A549 (cell line): Measurements from ENCODE around the gene MAOB.

Source experiments
- BHLHE40 ChIP-seq: IDR thresholded peaks from 2 replicates; pipeline ENCODE4 v1.6.1; 2012; ENCODE audit warnings: low read depth, low read length, inconsistent platforms
- CTCF ChIP-seq: fragments of >200 bp; sonication (Bioruptor Twin); formaldehyde crosslinking; IDR thresholded peaks from 3 replicates; pipeline ENCODE4 v1.5.1; 2016
- FOSL2 ChIP-seq, 2 experiments: fragments of 450-650 bp in 1 of 2; fragments of >200 bp in 1 of 2; sonication (Bioruptor Twin) in 1 of 2; formaldehyde crosslinking; IDR thresholded peaks; 2 replicates each; pipeline versions ENCODE4 v1.5.0 to v1.6.1; 2016 to 2020; ENCODE audit warnings: mild to moderate bottlenecking in 1 of 2, moderate library complexity in 1 of 2
- POLR2A ChIP-seq: IDR thresholded peaks from 2 replicates; pipeline ENCODE4 v1.6.1; 2012; ENCODE audit warnings: mild to moderate bottlenecking, low read length
- POLR2AphosphoS2 ChIP-seq: conservative IDR thresholded peaks from 2 replicates; pipeline ENCODE4 v1.6.1; 2012; ENCODE audit warnings: low read length, improper control_type of control experiment, inconsistent platforms
- RAD21 ChIP-seq, 2 experiments: fragments of >200 bp in 1 of 2; sonication (Bioruptor Twin) in 1 of 2; formaldehyde crosslinking in 1 of 2; IDR thresholded peaks in 1 of 2; conservative IDR thresholded peaks in 1 of 2; 2 replicates in 1 of 2; 3 replicates in 1 of 2; pipeline ENCODE4 v1.6.1; 2012 to 2018; ENCODE audit warnings: inconsistent platforms in 1 of 2
- REST ChIP-seq: fragments of 200-600 bp; sonication (generic); IDR thresholded peaks from 2 replicates; pipeline ENCODE4 v1.6.1; 2016; ENCODE audit warnings: antibody characterized with exemption, mild to moderate bottlenecking, moderate library complexity
- RFX5 ChIP-seq: fragments of 450-650 bp; IDR thresholded peaks from 2 replicates; pipeline ENCODE4 v1.7.1; 2014; ENCODE audit warnings: antibody characterized with exemption, mild to moderate bottlenecking, moderate library complexity
- RNF2 ChIP-seq: fragments of 200-600 bp; sonication (generic); IDR thresholded peaks from 2 replicates; pipeline ENCODE4 v1.6.1; 2016; ENCODE audit warnings: low read depth, mild to moderate bottlenecking, antibody characterized with exemption, moderate library complexity, borderline replicate concordance

DNA sequence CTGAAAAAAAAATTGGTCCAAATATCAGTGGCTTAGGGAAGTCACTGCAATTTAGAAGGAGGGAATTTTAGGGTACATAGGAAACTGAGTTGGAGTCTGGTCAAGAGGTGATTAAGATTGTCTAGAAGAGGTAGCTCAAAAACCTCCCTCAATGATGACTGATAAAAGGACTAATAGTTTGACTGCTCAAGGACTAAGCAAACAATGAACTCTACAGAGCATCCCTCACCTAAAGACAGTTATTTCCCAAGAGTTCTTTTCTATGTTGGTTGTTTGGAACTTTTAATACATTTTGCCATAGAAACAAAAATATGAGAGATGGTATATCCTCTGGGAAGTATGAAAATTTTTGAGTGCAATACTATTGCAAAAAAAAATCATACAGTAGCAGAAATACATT, 35.7 kb downstream of the MAOB start:
- no peak for TF ChIP-seq RFX5
- TF ChIP-seq POLR2A, result no peak
- no peak for TF ChIP-seq CTCF
- no peak for TF ChIP-seq FOSL2 (IDR thresholded peaks at IDR 0.05)
- TF ChIP-seq FOSL2 (CRISPR knock-in tag; IDR thresholded peaks at IDR 0.05), result no peak
- no peak for TF ChIP-seq BHLHE40
- TF ChIP-seq RNF2, result no peak
- no peak for TF ChIP-seq POLR2AphosphoS2
- no peak for TF ChIP-seq REST
- TF ChIP-seq RAD21 (conservative IDR thresholded peaks at IDR 0.05 in 1 of 2, IDR thresholded peaks at IDR 0.05 in 1 of 2), result no peak
